ENCODE data around the gene KCNJ14.

DNA sequence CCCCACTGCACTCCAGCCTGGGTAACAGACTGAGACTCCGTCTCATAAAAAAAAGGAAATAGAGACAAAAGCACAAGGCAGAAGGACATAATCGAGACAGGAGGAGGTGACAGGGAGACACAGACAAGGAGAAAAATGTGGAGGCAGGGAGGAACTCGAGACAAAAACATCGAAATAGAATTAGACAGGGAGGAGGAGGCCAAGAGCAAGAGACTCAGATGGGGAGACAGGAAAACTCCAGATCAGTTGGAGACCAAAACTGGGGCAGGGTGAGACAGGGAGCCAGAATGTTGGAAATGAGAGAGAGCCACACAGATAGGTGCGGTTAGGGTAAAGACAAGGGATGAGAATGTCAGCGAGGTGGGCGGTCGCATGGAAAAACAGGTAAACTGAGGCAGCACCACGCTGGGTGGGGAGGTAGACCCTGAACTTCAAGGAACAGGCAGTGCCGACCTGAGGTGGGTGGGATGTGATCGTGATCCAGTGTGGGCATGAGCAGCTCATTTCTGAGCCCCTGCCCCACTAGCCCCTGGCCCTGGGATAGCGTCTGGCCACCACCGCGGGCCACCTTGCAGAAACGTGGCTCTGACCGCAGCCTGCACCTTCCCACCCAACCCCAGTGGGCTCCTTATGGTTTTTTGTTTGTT, 29.0 kb downstream of the KCNJ14 start:
- no peak for TF ChIP-seq EZH2phosphoT487 (conservative IDR thresholded peaks at IDR 0.05; ENCODE audit: low read length)
- no peak for TF ChIP-seq CTCF (IDR thresholded peaks at IDR 0.05; ENCODE audit: insufficient read depth, low read length, poor library complexity, severe bottlenecking)

Data from SU-DHL-6 (cell line).